ENCODE measurements around the gene ONECUT2.
A peak's percentile ranks its signal among the peaks of the same experiment; 100 is the strongest.

GRCh38 chr18:57422313-57422872 is 12.8 kb upstream of the ONECUT2 start:
- TF ChIP-seq, protein P1, sequence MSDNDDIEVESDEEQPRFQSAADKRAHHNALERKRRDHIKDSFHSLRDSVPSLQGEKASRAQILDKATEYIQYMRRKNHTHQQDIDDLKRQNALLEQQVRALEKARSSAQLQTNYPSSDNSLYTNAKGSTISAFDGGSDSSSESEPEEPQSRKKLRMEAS (IDR thresholded peaks at IDR 0.05), result peak; percentile 74
- TF ChIP-seq CTCF (IDR thresholded peaks at IDR 0.05; ENCODE audit: low read depth, low read length, missing input control) (no peak), FOXA1 (IDR thresholded peaks at IDR 0.05) (peak; percentile 59), YY1 (IDR thresholded peaks at IDR 0.05) (peak; percentile 93), RAD21 (IDR thresholded peaks at IDR 0.05) (peak; percentile 55 to 61), EGR1 (IDR thresholded peaks at IDR 0.05; ENCODE audit: low read depth in 2 of 2) (peak in 1 of 2 donors; percentile 64), JUND (IDR thresholded peaks at IDR 0.05) (peak; percentile 12 to 70), TAF1 (conservative IDR thresholded peaks at IDR 0.05) (peak; percentile 43), REST (IDR thresholded peaks at IDR 0.05) (peak; percentile 89), GABPA (IDR thresholded peaks at IDR 0.05 in 1 of 2, conservative IDR thresholded peaks at IDR 0.05 in 1 of 2) (no peak), SP1 (IDR thresholded peaks at IDR 0.05) (peak; percentile 81)
- TF ChIP-seq, protein P2, sequence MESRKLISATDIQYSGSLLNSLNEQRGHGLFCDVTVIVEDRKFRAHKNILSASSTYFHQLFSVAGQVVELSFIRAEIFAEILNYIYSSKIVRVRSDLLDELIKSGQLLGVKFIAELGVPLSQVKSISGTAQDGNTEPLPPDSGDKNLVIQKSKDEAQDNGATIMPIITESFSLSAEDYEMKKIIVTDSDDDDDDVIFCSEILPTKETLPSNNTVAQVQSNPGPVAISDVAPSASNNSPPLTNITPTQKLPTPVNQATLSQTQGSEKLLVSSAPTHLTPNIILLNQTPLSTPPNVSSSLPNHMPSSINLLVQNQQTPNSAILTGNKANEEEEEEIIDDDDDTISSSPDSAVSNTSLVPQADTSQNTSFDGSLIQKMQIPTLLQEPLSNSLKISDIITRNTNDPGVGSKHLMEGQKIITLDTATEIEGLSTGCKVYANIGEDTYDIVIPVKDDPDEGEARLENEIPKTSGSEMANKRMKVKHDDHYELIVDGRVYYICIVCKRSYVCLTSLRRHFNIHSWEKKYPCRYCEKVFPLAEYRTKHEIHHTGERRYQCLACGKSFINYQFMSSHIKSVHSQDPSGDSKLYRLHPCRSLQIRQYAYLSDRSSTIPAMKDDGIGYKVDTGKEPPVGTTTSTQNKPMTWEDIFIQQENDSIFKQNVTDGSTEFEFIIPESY (IDR thresholded peaks at IDR 0.05), result peak; percentile 72
- TF ChIP-seq, protein P3, sequence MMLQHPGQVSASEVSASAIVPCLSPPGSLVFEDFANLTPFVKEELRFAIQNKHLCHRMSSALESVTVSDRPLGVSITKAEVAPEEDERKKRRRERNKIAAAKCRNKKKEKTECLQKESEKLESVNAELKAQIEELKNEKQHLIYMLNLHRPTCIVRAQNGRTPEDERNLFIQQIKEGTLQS (IDR thresholded peaks at IDR 0.05), result no peak
